SK-N-SH (cell line): ENCODE measurements around the gene SLFNL1. TPM values are rescaled to one million over a fixed set of nuclear protein-coding genes. Genes with fewer than 3 reads are reported as not detected.

Source experiments
- CTCF ChIA-PET: fragments of 300-600, 350-600 bp; formaldehyde crosslinking; extraction: SDS; loops from one replicate; lab custom pipeline; 2021; lab: Yijun Ruan, JAX
- POLR2A ChIA-PET: fragments of 350-600 bp; sonication (Branson Sonifier 250); formaldehyde crosslinking; extraction: SDS; loops from one replicate; lab custom pipeline; 2020; ENCODE audit warnings: antibody characterized with exemption, inconsistent platforms; lab: Yijun Ruan, JAX
- DNase-seq: peaks from one replicate; pipeline ENCODE4 v3.0.0; 2012
- H2AFZ ChIP-seq: fragments of 200-600 bp; sonication (generic); 2 replicates; pipeline ENCODE4 v1.8.1; 2016; ENCODE audit warnings: antibody characterized with exemption, mild to moderate bottlenecking, low read depth
- H3F3A ChIP-seq: fragments of 200-600 bp; sonication (generic); replicated peaks from 2 replicates; pipeline ENCODE3; 2016; ENCODE audit warnings: antibody characterized with exemption, mild to moderate bottlenecking; ENCODE audit not compliant: insufficient read depth
- H3K27ac ChIP-seq, 2 experiments: fragments of 200-500 bp in 1 of 2; fragments of 200-600 bp in 1 of 2; sonication (Bioruptor generic) in 1 of 2; sonication (generic), shearing (Covaris generic) in 1 of 2; 2 replicates each; pipeline versions ENCODE4 v1.5.1 to v1.6.1; 2014 to 2016; ENCODE audit warnings: low read depth in 2 of 2, inconsistent platforms in 1 of 2, low read length in 1 of 2, mild to moderate bottlenecking in 1 of 2, mixed read lengths in 1 of 2
- H3K27me3 ChIP-seq: fragments of 200-600 bp; sonication (generic), shearing (Covaris generic); 2 replicates; pipeline ENCODE4 v1.6.1; 2016; ENCODE audit warnings: mixed run types; ENCODE audit not compliant: insufficient read depth
- H3K36me3 ChIP-seq, 2 experiments: fragments of 200-500 bp in 1 of 2; fragments of 200-600 bp in 1 of 2; sonication (Bioruptor generic) in 1 of 2; sonication (generic) in 1 of 2; replicated peaks in 1 of 2; 2 replicates each; pipeline versions ENCODE3 to v1.5.1; 2014 to 2016; ENCODE audit warnings: low read length in 1 of 2, mild to moderate bottlenecking in 1 of 2; ENCODE audit not compliant: insufficient read depth in 2 of 2, control insufficient read depth in 1 of 2
- H3K4me1 ChIP-seq, 2 experiments: fragments of 200-500 bp in 1 of 2; fragments of 200-600 bp in 1 of 2; sonication (Bioruptor generic) in 1 of 2; sonication (generic), shearing (Covaris generic) in 1 of 2; 2 replicates each; pipeline versions ENCODE4 v1.5.1 to v1.6.1; 2014 to 2016; ENCODE audit warnings: low read depth in 1 of 2, low read length in 1 of 2, mixed run types in 1 of 2; ENCODE audit not compliant: insufficient read depth in 2 of 2, control insufficient read depth in 1 of 2
- H3K4me2 ChIP-seq: fragments of 200-600 bp; sonication (generic), shearing (Covaris generic); 2 replicates; pipeline ENCODE4 v1.6.1; 2017; ENCODE audit warnings: mixed run types
- H3K4me3 ChIP-seq, 2 experiments: fragments of 200-500 bp in 1 of 2; fragments of 200-600 bp in 1 of 2; sonication (Bioruptor generic) in 1 of 2; sonication (generic), shearing (Covaris generic) in 1 of 2; 2 replicates each; pipeline versions ENCODE4 v1.5.1 to v1.8.1; 2014 to 2016; ENCODE audit warnings: low read depth in 2 of 2, inconsistent platforms in 1 of 2, low read length in 1 of 2, mild to moderate bottlenecking in 1 of 2, mixed read lengths in 1 of 2, moderate library complexity in 1 of 2
- H3K79me2 ChIP-seq: fragments of 200-600 bp; sonication (generic); 2 replicates; pipeline ENCODE4 v1.8.1; 2017; ENCODE audit warnings: mild to moderate bottlenecking; ENCODE audit not compliant: insufficient read depth
- H3K9ac ChIP-seq: fragments of 200-600 bp; sonication (generic); 2 replicates; pipeline ENCODE4 v1.6.1; 2017; ENCODE audit warnings: mixed run types
- H3K9me2 ChIP-seq: fragments of 200-600 bp; sonication (generic); 2 replicates; pipeline ENCODE4 v1.6.1; 2017; ENCODE audit warnings: mixed run types
- H3K9me3 ChIP-seq: fragments of 200-600 bp; sonication (generic); 2 replicates; pipeline ENCODE4 v1.6.1; 2017; ENCODE audit warnings: mixed run types, mild to moderate bottlenecking, moderate library complexity
- H4K20me1 ChIP-seq: fragments of 200-600 bp; sonication (generic); 2 replicates; pipeline ENCODE4 v1.6.1; 2017; ENCODE audit warnings: mild to moderate bottlenecking, mixed run types; ENCODE audit not compliant: insufficient read depth
- ELF1 ChIP-seq: IDR thresholded peaks from 2 replicates; pipeline ENCODE4 v1.4.0; 2012
- EP300 ChIP-seq, 2 experiments: IDR thresholded peaks; 2 replicates each; pipeline versions ENCODE4 v1.4.0 to v1.6.1; 2012; ENCODE audit warnings: borderline replicate concordance in 1 of 2, low read depth in 1 of 2, low read length in 1 of 2
- FOSL2 ChIP-seq: IDR thresholded peaks from 2 replicates; pipeline ENCODE4 v1.4.0; 2012; ENCODE audit warnings: low read depth, mild to moderate bottlenecking, moderate library complexity, borderline replicate concordance
- FOXM1 ChIP-seq: IDR thresholded peaks from 2 replicates; pipeline ENCODE4 v1.4.0; 2012; ENCODE audit warnings: low read depth, mild to moderate bottlenecking
- GABPA ChIP-seq: IDR thresholded peaks from 2 replicates; pipeline ENCODE4 v1.4.0; 2012; ENCODE audit warnings: low read depth, mild to moderate bottlenecking
- GATA2 ChIP-seq: sonication (generic); formaldehyde crosslinking; IDR thresholded peaks from 2 replicates; pipeline ENCODE4 v1.5.0; 2020; ENCODE audit warnings: mild to moderate bottlenecking, missing genetic modification reagents
- JUND ChIP-seq: IDR thresholded peaks from 2 replicates; pipeline ENCODE4 v1.4.0; 2012
- MXI1 ChIP-seq: IDR thresholded peaks from 2 replicates; pipeline ENCODE4 v1.6.1; 2012; ENCODE audit warnings: mild to moderate bottlenecking, low read depth, low read length, improper control_type of control experiment
- NFIC ChIP-seq: IDR thresholded peaks from 2 replicates; pipeline ENCODE4 v1.4.0; 2012; ENCODE audit warnings: borderline replicate concordance
- POLR2AphosphoS5 ChIP-seq: IDR thresholded peaks from 2 replicates; pipeline ENCODE4 v1.6.1; 2012; ENCODE audit warnings: low read depth, low read length
- RAD21 ChIP-seq: IDR thresholded peaks from 2 replicates; pipeline ENCODE4 v1.6.1; 2012; ENCODE audit warnings: mild to moderate bottlenecking, low read length
- RCOR1 ChIP-seq: fragments of 150-350 bp; IDR thresholded peaks from 2 replicates; pipeline ENCODE4 v1.6.1; 2017; ENCODE audit warnings: antibody characterized with exemption, low read length
- RFX5 ChIP-seq: IDR thresholded peaks from 2 replicates; pipeline ENCODE4 v1.6.1; 2012; ENCODE audit warnings: mild to moderate bottlenecking, improper control_type of control experiment, low read length
- SIN3A ChIP-seq: IDR thresholded peaks from 2 replicates; pipeline ENCODE4 v1.6.1; 2012; ENCODE audit warnings: low read depth, mild to moderate bottlenecking, low read length, moderate library complexity, borderline replicate concordance
- SMC3 ChIP-seq: IDR thresholded peaks from 2 replicates; pipeline ENCODE4 v1.6.1; 2012; ENCODE audit warnings: low read depth, low read length, improper control_type of control experiment
- TAF1 ChIP-seq: IDR thresholded peaks from 2 replicates; pipeline ENCODE4 v1.6.1; 2012; ENCODE audit warnings: low read depth, mild to moderate bottlenecking, low read length, moderate library complexity, borderline replicate concordance
- TCF12 ChIP-seq: IDR thresholded peaks from 2 replicates; pipeline ENCODE4 v1.4.0; 2012
- TEAD4 ChIP-seq: IDR thresholded peaks from 2 replicates; pipeline ENCODE4 v1.4.0; 2012; ENCODE audit warnings: mild to moderate bottlenecking, borderline replicate concordance; ENCODE audit not compliant: insufficient read depth
- USF1 ChIP-seq: IDR thresholded peaks from 2 replicates; pipeline ENCODE4 v1.4.0; 2012; ENCODE audit warnings: low read depth, borderline replicate concordance
- USF2 ChIP-seq: fragments of 150-350 bp; IDR thresholded peaks from 2 replicates; pipeline ENCODE4 v1.6.1; 2017; ENCODE audit warnings: antibody characterized with exemption, low read length, low read depth, borderline replicate concordance
- YY1 ChIP-seq: IDR thresholded peaks from 2 replicates; pipeline ENCODE4 v1.4.0; 2012; ENCODE audit warnings: low read depth, mild to moderate bottlenecking
- WGBS: methylation state at CpG from one replicate; pipeline ENCODE4 v1.1.6; 2017; ENCODE audit warnings: low lambda C conversion rate; 5-methylcytosine and 5-hydroxymethylcytosine counted together
- polyA plus RNA-seq, 3 experiments: library from polyadenylated mRNA; depleted of rRNA; stranded (reverse); fragments of >200 nt; gene quantifications; 2 replicates each; pipeline ENCODE4 v1.2.3, GENCODE V29; 2012
- TF ChIP-seq, protein P1 (sequence below): IDR thresholded peaks from 2 replicates; pipeline ENCODE4 v1.6.1; 2012; ENCODE audit warnings: mild to moderate bottlenecking, low read depth, low read length, moderate library complexity
- TF ChIP-seq, protein P2 (sequence below): IDR thresholded peaks from 2 replicates; pipeline ENCODE4 v1.4.0; 2012; ENCODE audit warnings: low read depth
- TF ChIP-seq, protein P3 (sequence below): fragments of 200-600 bp; sonication (generic); IDR thresholded peaks from 2 replicates; pipeline ENCODE4 v1.6.1; 2017; ENCODE audit warnings: antibody characterized with exemption, mild to moderate bottlenecking, moderate library complexity
- TF ChIP-seq, protein P4 (sequence below): fragments of 150-350 bp; IDR thresholded peaks from 2 replicates; pipeline ENCODE4 v1.6.1; 2016; ENCODE audit warnings: mild to moderate bottlenecking, low read depth, low read length

The SLFNL1 gene
- polyA plus RNA-seq, 1 of the 3 experiments (the other 2 are of a cell fraction), result 0.26 TPM

- H3K36me3 ChIP-seq, result peaks cover 63 to 67% of the 10 kb centered on the region in 2 experiments
- WGBS, result 26% methylated on average over 7 of the region's 11 CpGs
- H3K27me3 ChIP-seq, result no peaks in the 10 kb centered on the region
- H3K9me3 ChIP-seq, result no peaks in the 10 kb centered on the region
- H3K4me2 ChIP-seq, result no peak overlapping the region
- H4K20me1 ChIP-seq, result peaks cover 28% of the 10 kb centered on the region
- peak overlapping the region; percentile 75 to 82 for H3K27ac ChIP-seq
- peak; percentile 86 for DNase-seq
- H3K4me3 ChIP-seq, result no peak overlapping the region
- peak overlapping the region; percentile 12; the same call in 1 of the 2 replicates for H3K9ac ChIP-seq
- CTCF ChIA-PET, result interaction anchor here (0.7 to 3.0 kb wide), 13 partner anchors 8 to 155 kb away, joined by 3 to 16 read pairs (median 4); partner anchors contain the start of gene CTPS1
- H3F3A ChIP-seq, result peaks cover 46% of the 10 kb centered on the region
- peaks cover 53% of the 10 kb centered on the region; the same call in 1 of the 2 replicates for H3K79me2 ChIP-seq
- POLR2A ChIA-PET, result interaction anchor here (2.2 kb wide), 1 partner anchor 24 kb away, joined by 14 read pairs; the partner anchor contains the start of gene CTPS1
- H2AFZ ChIP-seq, result no peak overlapping the region
- no peaks in the 10 kb centered on the region for H3K9me2 ChIP-seq
- peaks cover 12 to 18% of the 10 kb centered on the region in 2 experiments for H3K4me1 ChIP-seq
- peak; percentile 82 for TF ChIP-seq JUND
- TF ChIP-seq, protein P1, sequence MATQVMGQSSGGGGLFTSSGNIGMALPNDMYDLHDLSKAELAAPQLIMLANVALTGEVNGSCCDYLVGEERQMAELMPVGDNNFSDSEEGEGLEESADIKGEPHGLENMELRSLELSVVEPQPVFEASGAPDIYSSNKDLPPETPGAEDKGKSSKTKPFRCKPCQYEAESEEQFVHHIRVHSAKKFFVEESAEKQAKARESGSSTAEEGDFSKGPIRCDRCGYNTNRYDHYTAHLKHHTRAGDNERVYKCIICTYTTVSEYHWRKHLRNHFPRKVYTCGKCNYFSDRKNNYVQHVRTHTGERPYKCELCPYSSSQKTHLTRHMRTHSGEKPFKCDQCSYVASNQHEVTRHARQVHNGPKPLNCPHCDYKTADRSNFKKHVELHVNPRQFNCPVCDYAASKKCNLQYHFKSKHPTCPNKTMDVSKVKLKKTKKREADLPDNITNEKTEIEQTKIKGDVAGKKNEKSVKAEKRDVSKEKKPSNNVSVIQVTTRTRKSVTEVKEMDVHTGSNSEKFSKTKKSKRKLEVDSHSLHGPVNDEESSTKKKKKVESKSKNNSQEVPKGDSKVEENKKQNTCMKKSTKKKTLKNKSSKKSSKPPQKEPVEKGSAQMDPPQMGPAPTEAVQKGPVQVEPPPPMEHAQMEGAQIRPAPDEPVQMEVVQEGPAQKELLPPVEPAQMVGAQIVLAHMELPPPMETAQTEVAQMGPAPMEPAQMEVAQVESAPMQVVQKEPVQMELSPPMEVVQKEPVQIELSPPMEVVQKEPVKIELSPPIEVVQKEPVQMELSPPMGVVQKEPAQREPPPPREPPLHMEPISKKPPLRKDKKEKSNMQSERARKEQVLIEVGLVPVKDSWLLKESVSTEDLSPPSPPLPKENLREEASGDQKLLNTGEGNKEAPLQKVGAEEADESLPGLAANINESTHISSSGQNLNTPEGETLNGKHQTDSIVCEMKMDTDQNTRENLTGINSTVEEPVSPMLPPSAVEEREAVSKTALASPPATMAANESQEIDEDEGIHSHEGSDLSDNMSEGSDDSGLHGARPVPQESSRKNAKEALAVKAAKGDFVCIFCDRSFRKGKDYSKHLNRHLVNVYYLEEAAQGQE, result no peak
- peak; percentile 98 for TF ChIP-seq SIN3A
- peak; percentile 68 for TF ChIP-seq RCOR1
- peak; percentile 55 for TF ChIP-seq SMC3
- TF ChIP-seq TEAD4, result peak; percentile 58; the same call in 1 of the 2 replicates
- TF ChIP-seq USF2, result peak; percentile 62
- peak; percentile 92 for TF ChIP-seq TCF12
- TF ChIP-seq POLR2AphosphoS5, result peak; percentile 64; the same call in 1 of the 2 replicates
- TF ChIP-seq, protein P2, sequence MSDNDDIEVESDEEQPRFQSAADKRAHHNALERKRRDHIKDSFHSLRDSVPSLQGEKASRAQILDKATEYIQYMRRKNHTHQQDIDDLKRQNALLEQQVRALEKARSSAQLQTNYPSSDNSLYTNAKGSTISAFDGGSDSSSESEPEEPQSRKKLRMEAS, result peak; percentile 99
- TF ChIP-seq MXI1, result peak; percentile 100
- TF ChIP-seq, protein P3, sequence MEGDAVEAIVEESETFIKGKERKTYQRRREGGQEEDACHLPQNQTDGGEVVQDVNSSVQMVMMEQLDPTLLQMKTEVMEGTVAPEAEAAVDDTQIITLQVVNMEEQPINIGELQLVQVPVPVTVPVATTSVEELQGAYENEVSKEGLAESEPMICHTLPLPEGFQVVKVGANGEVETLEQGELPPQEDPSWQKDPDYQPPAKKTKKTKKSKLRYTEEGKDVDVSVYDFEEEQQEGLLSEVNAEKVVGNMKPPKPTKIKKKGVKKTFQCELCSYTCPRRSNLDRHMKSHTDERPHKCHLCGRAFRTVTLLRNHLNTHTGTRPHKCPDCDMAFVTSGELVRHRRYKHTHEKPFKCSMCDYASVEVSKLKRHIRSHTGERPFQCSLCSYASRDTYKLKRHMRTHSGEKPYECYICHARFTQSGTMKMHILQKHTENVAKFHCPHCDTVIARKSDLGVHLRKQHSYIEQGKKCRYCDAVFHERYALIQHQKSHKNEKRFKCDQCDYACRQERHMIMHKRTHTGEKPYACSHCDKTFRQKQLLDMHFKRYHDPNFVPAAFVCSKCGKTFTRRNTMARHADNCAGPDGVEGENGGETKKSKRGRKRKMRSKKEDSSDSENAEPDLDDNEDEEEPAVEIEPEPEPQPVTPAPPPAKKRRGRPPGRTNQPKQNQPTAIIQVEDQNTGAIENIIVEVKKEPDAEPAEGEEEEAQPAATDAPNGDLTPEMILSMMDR, result peak; percentile 72
- TF ChIP-seq NFIC, result peak; percentile 100
- TF ChIP-seq FOXM1, result no peak
- peak; percentile 71 for TF ChIP-seq RAD21
- peak; percentile 72 for TF ChIP-seq GATA2
- TF ChIP-seq, protein P4, sequence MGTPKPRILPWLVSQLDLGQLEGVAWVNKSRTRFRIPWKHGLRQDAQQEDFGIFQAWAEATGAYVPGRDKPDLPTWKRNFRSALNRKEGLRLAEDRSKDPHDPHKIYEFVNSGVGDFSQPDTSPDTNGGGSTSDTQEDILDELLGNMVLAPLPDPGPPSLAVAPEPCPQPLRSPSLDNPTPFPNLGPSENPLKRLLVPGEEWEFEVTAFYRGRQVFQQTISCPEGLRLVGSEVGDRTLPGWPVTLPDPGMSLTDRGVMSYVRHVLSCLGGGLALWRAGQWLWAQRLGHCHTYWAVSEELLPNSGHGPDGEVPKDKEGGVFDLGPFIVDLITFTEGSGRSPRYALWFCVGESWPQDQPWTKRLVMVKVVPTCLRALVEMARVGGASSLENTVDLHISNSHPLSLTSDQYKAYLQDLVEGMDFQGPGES, result no peak
- TF ChIP-seq ELF1, result no peak
- no peak for TF ChIP-seq RFX5
- TF ChIP-seq TAF1, result 0 out of 2 replicates have a peak, but pooled peaks have one; percentile 13
- no peak; the same call in 1 of the 2 replicates for TF ChIP-seq YY1
- no peak for TF ChIP-seq GABPA
- TF ChIP-seq USF1, result peak; percentile 87
- peak; percentile 51 to 86; a peak in 3 of 4 replicates for TF ChIP-seq EP300 (IDR thresholded peaks at IDR 0.05; ENCODE audit: borderline replicate concordance in 1 of 2, low read depth in 1 of 2, low read length in 1 of 2)
- TF ChIP-seq FOSL2, result peak; percentile 73; the same call in 1 of the 2 replicates
These were observed 17.8 kb downstream of the SLFNL1 start for GRCh38 chr1:41003640-41004220.
